Smooth muscle cell (in vitro differentiated cells): ENCODE measurements around the gene SLC22A23. TPM values are rescaled to one million over a fixed set of nuclear protein-coding genes. Genes with fewer than 3 reads are reported as not detected.

Experiments used
- DNase-seq: peaks from one replicate; lab custom pipeline; 2025; ENCODE audit not compliant: unreplicated experiment; lab: John Stamatoyannopoulos, UW
- H2AFZ ChIP-seq: fragments of 200-600 bp; sonication (generic); 2 replicates; pipeline ENCODE4 v1.6.0; 2016; ENCODE audit warnings: antibody characterized with exemption, low read depth, mild to moderate bottlenecking
- H3F3A ChIP-seq: fragments of 200-600 bp; sonication (generic); 2 replicates; pipeline ENCODE4 v1.6.0; 2017; ENCODE audit warnings: antibody characterized with exemption, low read depth
- H3K27ac ChIP-seq: fragments of 200-600 bp; sonication (generic); 2 replicates; pipeline ENCODE4 v1.5.1; 2016; ENCODE audit warnings: low read depth, mild to moderate bottlenecking
- H3K27me3 ChIP-seq: fragments of 200-600 bp; sonication (generic); 2 replicates; pipeline ENCODE4 v1.6.1; 2016; ENCODE audit warnings: low read depth, mild to moderate bottlenecking
- H3K36me3 ChIP-seq: fragments of 200-600 bp; sonication (generic); 2 replicates; pipeline ENCODE4 v1.5.1; 2016; ENCODE audit warnings: low read depth
- H3K4me1 ChIP-seq: fragments of 200-600 bp; sonication (generic); 2 replicates; pipeline ENCODE4 v1.5.1; 2016; ENCODE audit warnings: low read depth
- H3K4me2 ChIP-seq: fragments of 200-600 bp; sonication (generic); 2 replicates; pipeline ENCODE4 v1.6.0; 2016; ENCODE audit warnings: mild to moderate bottlenecking
- H3K4me3 ChIP-seq: fragments of 200-600 bp; sonication (generic); 2 replicates; pipeline ENCODE4 v1.5.1; 2016; ENCODE audit warnings: mild to moderate bottlenecking
- H3K79me2 ChIP-seq: fragments of 200-600 bp; sonication (generic); 2 replicates; pipeline ENCODE4 v1.6.0; 2016; ENCODE audit warnings: low read depth, mild to moderate bottlenecking
- H3K9ac ChIP-seq: fragments of 200-600 bp; sonication (generic); 2 replicates; pipeline ENCODE4 v1.6.0; 2016; ENCODE audit warnings: low read depth
- H3K9me3 ChIP-seq: fragments of 200-600 bp; sonication (generic); replicated peaks from 2 replicates; pipeline ENCODE4 v1.5.1; 2016; ENCODE audit warnings: low read depth
- H4K20me1 ChIP-seq: fragments of 200-600 bp; sonication (generic); 2 replicates; pipeline ENCODE4 v1.6.0; 2016; ENCODE audit warnings: low read depth
- CTCF ChIP-seq: fragments of 200-600 bp; sonication (generic); IDR thresholded peaks from 2 replicates; pipeline ENCODE4 v1.5.1; 2017; ENCODE audit warnings: borderline replicate concordance, mild to moderate bottlenecking, antibody characterized with exemption; ENCODE audit not compliant: insufficient read depth, poor library complexity, severe bottlenecking
- WGBS: methylation state at CpG from one replicate; pipeline ENCODE4 v1.1.7; 2016; ENCODE audit warnings: low lambda C conversion rate; 5-methylcytosine and 5-hydroxymethylcytosine counted together
- polyA plus RNA-seq: library from polyadenylated mRNA; unstranded; fragments of >200 nt; fragmentation: Nextera tagmentation; extraction: Ambion mirVana; gene quantifications from 2 replicates; pipeline ENCODE4 v1.2.1, GENCODE V29; 2016
- total RNA-seq: library from RNA; depleted of rRNA; stranded (reverse); fragments of >200 nt; gene quantifications from 2 replicates; pipeline ENCODE4 v1.2.3, GENCODE V29; 2014

Gene SLC22A23
- total and polyA plus RNA-seq, 2 experiments from 2014 or later = 1.6 to 3.8 TPM

DNA sequence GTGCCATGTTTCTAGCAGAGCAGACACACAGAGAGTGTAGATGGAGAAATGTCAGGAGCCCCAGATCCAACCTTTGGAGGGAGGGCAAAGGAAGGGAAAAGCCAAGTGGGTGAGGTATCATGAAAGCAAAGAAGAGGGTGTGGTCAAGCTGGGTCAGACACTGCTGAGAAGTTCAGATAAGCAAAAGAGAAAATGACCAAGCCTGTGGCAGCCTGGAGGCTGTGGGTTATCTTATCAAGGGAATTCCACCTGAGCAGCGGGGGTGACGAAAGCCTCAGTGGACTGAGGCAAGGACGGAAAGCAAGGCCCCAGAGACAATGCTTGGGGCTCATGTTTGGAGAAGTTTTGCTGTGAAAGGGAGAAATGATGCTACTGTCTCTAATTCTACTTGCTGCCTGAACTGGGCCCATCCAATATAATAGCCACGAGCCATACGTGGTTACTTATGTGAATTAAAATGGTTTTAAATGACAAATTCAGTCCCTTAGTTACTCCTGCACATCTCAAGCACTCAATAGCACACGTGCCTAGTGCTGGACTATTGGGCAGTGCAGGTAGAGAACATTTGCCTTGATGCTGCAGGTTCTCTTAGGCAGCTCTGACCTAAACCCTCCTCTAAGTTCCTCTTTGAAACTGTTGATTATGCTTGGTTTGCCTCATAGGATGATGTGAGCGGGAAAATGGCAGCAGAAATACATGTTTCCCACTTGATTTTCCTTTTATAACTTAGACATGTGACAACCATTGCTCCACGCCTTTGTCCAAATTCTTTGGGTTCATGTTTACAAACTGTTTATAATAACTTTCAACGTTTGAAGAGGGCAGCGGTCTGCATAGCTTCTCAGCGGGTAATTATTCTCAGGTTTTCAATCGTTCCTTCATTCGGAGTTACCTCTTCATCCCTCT, 63.7 kb downstream of the SLC22A23 start:
- no peak overlapping the region for H3K4me2 ChIP-seq

GRCh38 chr6:3391902-3392458, 64.9 kb downstream of the SLC22A23 start:
- 93% methylated on average over 3 of the region's 3 CpGs for WGBS
- no peak overlapping the region for H3K9ac ChIP-seq
- no peak overlapping the region for H3K4me2 ChIP-seq
- H3K4me1 ChIP-seq = no peaks in the 10 kb centered on the region
- no peaks in the 10 kb centered on the region for H3K27me3 ChIP-seq
- no peak for TF ChIP-seq CTCF
- no peaks in the 10 kb centered on the region for H3K79me2 ChIP-seq
- H3K27ac ChIP-seq = no peak overlapping the region
- H3F3A ChIP-seq = no peaks in the 10 kb centered on the region
- DNase-seq = no peak
- no peak overlapping the region for H3K4me3 ChIP-seq
- no peaks in the 10 kb centered on the region for H3K9me3 ChIP-seq
- H3K36me3 ChIP-seq = no peaks in the 10 kb centered on the region
- H2AFZ ChIP-seq = no peak overlapping the region
- H4K20me1 ChIP-seq = no peaks in the 10 kb centered on the region

More for the DNA sequence above, 63.7 kb downstream of the SLC22A23 start:
- H3K27me3 ChIP-seq = no peaks in the 10 kb centered on the region
- H3K36me3 ChIP-seq = no peaks in the 10 kb centered on the region
- no peak for DNase-seq
- no peaks in the 10 kb centered on the region for H3K4me1 ChIP-seq
- H3F3A ChIP-seq = no peaks in the 10 kb centered on the region
- H3K27ac ChIP-seq = no peak overlapping the region
- whole genome bisulfite sequencing = 89% methylated on average over 13 of the region's 13 CpGs
- H3K9me3 ChIP-seq = no peaks in the 10 kb centered on the region
- TF ChIP-seq CTCF = no peak
- no peaks in the 10 kb centered on the region for H4K20me1 ChIP-seq
- H3K79me2 ChIP-seq = no peaks in the 10 kb centered on the region
- no peak overlapping the region for H3K4me3 ChIP-seq
- H3K9ac ChIP-seq = no peak overlapping the region
- H2AFZ ChIP-seq = no peak overlapping the region

- no peak overlapping the region for H3K4me2 ChIP-seq
- no peak for TF ChIP-seq CTCF
- no peak overlapping the region for H3K27ac ChIP-seq
- DNase-seq = no peak
- H3K9ac ChIP-seq = no peak overlapping the region
- no peaks in the 10 kb centered on the region for H3K36me3 ChIP-seq
- H4K20me1 ChIP-seq = no peaks in the 10 kb centered on the region
- H3K9me3 ChIP-seq = no peaks in the 10 kb centered on the region
- no peak overlapping the region for H2AFZ ChIP-seq
- H3K79me2 ChIP-seq = no peaks in the 10 kb centered on the region
- no peaks in the 10 kb centered on the region for H3K4me1 ChIP-seq
- H3K27me3 ChIP-seq = no peaks in the 10 kb centered on the region
- H3F3A ChIP-seq = no peaks in the 10 kb centered on the region
- 91% methylated on average over 5 of the region's 5 CpGs for WGBS
- no peak overlapping the region for H3K4me3 ChIP-seq
Measured at GRCh38 chr6:3390698-3391097, 66.2 kb downstream of the SLC22A23 start.
